HG03575 (cell line): Measurements from ENCODE around the gene ARHGAP9.
A peak's percentile ranks its signal among the peaks of the same experiment; 100 is the strongest.

Experiments
- ATAC-seq: cut with Tn5 transposase; IDR thresholded peaks from one replicate; pipeline ENCODE4 v1.9.1; 2021; ENCODE audit not compliant: unreplicated experiment, insufficient number of reproducible peaks, low FRiP score; ENCODE audit errors: extremely low read depth

The ARHGAP9 gene

GRCh38 chr12:57462912-57463253, 16.8 kb downstream of the ARHGAP9 start:
- ATAC-seq = no peak

DNA sequence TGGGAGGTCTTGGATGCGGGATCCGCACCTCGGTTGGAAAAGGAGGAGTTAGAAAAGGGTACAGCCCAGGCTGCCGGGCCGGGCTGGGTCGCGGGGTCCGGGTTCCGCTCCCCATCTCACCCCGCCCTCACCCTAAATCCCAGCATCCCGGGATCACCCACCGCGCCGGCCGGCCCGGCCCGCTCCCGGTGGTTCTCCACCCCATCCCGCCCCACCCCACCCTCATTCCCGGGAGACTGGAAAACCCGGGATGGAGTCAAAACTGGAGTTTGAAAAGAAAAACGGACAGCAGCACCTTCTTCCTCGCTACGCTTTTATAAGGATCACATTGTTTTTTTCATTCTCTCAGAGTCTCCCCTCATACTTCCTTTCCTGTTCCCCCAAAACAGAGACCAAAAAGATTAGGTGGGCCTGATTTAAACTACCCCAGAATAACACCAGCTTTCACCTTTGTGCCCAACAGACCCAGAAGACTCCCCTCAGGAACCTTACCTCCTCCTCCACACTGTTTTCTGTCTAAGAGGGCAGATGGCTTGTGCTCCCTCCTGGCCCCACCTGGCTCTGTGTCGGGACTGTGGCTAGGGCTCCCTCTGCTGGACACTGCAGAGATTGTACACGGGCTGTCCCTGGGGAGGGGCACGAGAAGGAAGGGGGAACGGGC, 17.3 kb downstream of the ARHGAP9 start:
- ATAC-seq = no peak

DNA sequence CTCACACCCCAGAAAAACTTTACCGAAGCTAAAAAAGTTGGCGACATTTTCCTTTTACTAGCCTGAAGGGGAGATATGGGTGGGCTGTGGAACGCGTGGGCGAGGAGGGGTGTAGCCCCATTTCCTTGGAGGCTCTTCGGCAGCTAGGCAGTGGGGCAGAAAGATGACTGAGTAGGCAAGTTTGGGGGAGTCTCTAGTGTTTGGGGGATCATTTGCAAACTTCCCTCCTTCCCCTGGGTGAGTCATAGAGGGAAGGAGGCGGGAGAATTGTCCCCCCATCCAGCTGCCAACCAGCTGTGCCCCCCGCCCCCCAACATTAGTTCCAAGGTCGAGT, 17.8 kb downstream of the ARHGAP9 start:
- ATAC-seq = no peak

- ATAC-seq = no peak
Measured at GRCh38 chr12:57461276-57461916, 18.3 kb downstream of the ARHGAP9 start.

DNA sequence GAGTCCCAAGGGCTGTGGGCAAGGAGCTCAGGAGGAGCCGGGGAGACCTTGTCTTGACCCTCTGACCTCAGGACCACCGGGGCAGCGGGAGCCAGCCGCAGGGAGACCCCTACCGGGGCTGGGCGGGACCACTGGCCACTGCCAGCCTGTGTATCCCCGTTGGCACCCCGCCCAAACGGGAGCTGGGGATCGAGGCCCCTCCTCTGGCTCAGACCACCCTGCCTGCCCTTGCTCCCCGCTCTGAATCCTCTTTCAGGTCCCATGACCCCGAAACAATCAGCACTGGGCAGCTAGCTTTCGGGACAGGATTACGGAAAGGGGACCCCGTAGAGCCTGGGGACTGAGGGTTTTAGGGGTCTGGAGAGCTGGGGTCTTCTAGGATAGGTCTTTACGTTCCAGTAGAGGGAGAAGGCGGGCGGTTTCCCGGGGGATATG, 18.8 kb downstream of the ARHGAP9 start:
- ATAC-seq = no peak

GRCh38 chr12:57460468-57460784, 19.2 kb downstream of the ARHGAP9 start:
- ATAC-seq = no peak

GRCh38 chr12:57459750-57460467, 19.8 kb downstream of the ARHGAP9 start, which contains the start of gene GLI1:
Gene GLI1 (plus strand): TSS chr12:57459785. CDS start chr12:57463692, 3,907 bp downstream.
- no peak for ATAC-seq

DNA sequence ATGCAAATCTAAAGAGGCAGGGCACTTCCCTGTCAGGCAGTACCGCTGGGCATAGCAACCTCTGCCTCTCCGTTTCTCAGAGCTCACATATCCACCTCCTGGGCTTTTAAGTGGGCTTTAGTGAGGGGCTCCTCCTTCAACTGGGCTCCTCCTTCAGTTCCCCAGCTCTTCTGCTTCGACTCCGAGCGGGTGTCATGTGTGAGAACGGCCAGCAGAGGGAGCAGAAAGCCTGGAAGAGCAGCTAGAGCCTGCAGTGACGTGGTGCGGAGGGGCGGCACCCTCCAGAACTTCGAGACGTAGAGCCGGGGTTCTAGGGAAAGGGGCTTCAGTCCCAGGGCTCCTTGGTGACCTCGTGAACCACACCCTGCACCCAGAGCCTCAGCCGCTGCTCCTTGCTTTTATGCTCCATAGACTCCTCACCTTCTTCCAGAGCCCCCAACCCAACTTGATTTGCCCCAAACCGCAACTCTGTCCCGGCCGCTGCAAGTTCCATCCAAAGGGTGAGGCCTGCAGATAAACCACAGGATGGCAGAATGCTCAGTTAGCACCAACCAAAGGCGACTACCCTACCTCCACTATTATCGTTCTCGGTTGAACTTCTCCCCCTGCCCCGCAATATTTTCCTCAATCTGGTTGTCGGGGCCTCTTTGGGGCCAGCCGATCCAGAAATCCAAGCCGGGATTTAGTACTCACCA, 20.5 kb downstream of the ARHGAP9 start:
- peak; percentile 26 for ATAC-seq

GRCh38 chr12:57458665-57459054, 21.0 kb downstream of the ARHGAP9 start:
- no peak for ATAC-seq

DNA sequence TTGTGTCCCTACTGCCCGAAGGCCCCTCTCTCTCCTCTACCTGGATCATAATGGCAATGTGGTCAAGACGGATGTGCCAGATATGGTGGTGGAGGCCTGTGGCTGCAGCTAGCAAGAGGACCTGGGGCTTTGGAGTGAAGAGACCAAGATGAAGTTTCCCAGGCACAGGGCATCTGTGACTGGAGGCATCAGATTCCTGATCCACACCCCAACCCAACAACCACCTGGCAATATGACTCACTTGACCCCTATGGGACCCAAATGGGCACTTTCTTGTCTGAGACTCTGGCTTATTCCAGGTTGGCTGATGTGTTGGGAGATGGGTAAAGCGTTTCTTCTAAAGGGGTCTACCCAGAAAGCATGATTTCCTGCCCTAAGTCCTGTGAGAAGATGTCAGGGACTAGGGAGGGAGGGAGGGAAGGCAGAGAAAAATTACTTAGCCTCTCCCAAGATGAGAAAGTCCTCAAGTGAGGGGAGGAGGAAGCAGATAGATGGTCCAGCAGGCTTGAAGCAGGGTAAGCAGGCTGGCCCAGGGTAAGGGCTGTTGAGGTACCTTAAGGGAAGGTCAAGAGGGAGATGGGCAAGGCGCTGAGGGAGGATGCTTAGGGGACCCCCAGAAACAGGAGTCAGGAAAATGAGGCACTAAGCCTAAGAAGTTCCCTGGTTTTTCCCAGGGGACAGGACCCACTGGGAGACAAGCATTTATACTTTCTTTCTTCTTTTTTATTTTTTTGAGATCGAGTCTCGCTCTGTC, 22.8 kb downstream of the ARHGAP9 start:
- no peak for ATAC-seq

DNA sequence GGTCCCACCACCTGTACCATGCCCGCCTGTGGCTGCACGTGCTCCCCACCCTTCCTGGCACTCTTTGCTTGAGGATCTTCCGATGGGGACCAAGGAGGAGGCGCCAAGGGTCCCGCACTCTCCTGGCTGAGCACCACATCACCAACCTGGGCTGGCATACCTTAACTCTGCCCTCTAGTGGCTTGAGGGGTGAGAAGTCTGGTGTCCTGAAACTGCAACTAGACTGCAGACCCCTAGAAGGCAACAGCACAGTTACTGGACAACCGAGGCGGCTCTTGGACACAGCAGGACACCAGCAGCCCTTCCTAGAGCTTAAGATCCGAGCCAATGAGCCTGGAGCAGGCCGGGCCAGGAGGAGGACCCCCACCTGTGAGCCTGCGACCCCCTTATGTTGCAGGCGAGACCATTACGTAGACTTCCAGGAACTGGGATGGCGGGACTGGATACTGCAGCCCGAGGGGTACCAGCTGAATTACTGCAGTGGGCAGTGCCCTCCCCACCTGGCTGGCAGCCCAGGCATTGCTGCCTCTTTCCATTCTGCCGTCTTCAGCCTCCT, 23.4 kb downstream of the ARHGAP9 start:
- no peak for ATAC-seq

DNA sequence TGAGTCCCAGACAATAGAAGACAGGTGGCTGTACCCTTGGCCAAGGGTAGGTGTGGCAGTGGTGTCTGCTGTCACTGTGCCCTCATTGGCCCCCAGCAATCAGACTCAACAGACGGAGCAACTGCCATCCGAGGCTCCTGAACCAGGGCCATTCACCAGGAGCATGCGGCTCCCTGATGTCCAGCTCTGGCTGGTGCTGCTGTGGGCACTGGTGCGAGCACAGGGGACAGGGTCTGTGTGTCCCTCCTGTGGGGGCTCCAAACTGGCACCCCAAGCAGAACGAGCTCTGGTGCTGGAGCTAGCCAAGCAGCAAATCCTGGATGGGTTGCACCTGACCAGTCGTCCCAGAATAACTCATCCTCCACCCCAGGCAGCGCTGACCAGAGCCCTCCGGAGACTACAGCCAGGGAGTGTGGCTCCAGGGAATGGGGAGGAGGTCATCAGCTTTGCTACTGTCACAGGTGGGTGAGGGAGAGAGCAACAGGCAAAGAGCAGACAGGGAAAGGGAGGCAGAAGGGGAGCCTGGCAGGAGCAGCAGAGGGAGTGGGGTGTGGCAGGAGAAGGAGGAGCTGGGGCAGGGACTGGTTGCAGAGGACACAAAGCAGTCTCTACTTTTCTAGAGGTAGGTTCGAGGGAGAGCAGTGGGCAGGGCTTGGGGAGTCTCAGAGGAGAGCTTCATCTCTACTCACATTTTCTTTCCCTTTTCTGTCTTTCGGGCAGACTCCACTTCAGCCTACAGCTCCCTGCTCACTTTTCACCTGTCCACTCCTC, 24.1 kb downstream of the ARHGAP9 start:
- ATAC-seq = no peak

- no peak for ATAC-seq
Measured at GRCh38 chr12:57454566-57455373, 24.9 kb downstream of the ARHGAP9 start, which contains the start of gene INHBE. Gene INHBE (plus strand): TSS chr12:57455307. CDS start chr12:57455537, 230 bp downstream.

GRCh38 chr12:57454213-57454565, 25.5 kb downstream of the ARHGAP9 start:
- ATAC-seq = no peak

DNA sequence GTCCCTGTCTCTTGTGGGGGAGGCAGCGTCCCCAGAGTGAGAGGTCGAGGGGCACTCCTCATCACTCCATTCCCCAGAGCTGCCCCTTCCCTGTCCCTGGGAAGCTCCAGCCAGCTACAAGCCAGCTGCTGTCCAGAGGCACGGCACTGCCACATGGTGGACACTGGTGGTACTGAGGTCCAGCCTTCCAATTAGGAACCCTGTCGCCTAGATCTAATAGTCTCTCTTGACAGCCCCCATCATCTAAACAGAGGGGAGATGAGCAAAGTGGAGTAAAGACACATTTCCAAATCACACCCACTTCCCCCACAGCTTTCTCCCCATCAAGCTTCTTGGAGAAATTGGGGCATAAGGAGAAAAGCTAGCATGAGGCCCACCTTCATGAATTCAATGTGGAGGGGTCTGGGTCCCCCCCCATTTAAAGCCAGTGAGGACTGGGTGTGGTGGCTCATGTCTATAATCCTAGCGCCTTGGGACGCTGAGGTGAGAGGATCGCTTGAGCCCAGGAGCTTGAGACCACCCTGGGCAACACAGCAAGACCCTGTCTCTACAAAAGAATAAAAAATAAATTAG, 26.6 kb downstream of the ARHGAP9 start:
- ATAC-seq = no peak

- no peak for ATAC-seq
Measured at GRCh38 chr12:57452181-57452936, 27.3 kb downstream of the ARHGAP9 start.
